Fibroblast of skin of left biceps (primary cell): ENCODE results near the gene TBC1D25.
"Not testable (repeated sequence)": the region's sequence is repeated elsewhere in the genome, so short reads cannot be mapped to it uniquely, and the experiment has no call there.

Source experiments
- DNase-seq, 2 experiments: peaks; one replicate each; pipeline ENCODE4 v3.0.0-alpha.2; 2013; ENCODE audit warnings: low read depth in 2 of 2

The TBC1D25 gene

DNA sequence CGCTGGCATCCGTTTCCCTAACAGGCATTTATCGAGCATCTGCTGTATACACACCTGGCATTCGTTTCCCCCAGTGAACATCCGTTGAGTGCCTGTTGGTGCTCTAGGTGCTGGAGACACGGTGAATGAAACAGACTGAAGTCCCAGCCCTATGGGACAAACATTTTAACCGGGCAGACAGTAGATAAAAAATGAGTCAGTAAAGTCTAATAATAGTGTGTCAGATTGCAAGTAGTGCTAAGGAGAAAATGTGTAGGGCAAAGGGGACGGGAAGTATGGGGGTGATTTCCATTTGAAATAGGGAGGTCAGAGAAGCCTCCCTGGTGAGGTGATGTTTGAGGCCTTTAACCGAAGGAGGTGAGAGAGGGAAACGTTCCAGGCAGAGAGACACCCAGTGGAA lies 23.2 kb upstream of the TBC1D25 start:
- DNase-seq, result no peak

DNA sequence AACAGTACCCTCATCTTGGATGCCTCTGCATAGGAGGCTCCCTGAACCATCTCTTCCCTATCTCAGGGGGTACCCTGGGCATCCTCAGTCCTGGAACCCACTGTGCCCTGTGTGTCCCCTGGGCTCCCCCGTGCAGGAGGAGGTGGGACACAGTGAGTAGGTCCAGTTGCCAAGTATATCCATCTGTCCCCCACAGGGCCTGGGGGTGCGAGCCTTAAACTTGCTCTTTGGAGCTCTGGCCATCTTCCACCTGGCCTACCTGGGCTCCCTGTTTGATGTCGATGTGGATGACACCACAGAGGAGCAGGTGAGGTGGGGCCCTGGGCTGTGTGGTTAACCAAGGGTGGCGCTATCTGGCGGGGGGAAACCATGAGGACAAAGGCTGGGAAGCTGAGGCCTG lies 22.5 kb upstream of the TBC1D25 start:
- DNase-seq, result no peak

GRCh38 chrX:48519481-48519880 lies 20.0 kb upstream of the TBC1D25 start:
- not testable (repeated sequence) for DNase-seq

- no peak for DNase-seq
Measured at GRCh38 chrX:48520455-48520854, 19.1 kb upstream of the TBC1D25 start.

DNA sequence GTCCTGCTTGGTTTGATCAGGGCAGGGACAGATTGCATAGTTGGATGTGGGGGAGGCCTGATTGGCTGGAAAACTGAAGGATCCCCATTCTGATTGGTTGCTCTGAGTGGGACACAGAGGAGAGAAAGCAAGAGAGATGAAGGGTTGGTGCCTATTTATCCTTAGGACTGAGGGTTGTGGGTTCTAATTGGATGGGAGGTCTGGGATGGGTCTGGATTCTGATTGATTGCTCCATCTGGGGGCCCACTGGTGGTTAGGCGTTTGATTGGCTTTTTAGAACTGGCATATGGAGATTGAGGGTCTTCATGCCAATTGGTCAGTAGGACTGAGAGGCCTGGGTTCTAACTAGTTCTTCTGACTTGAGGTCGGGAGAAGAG lies 18.6 kb upstream of the TBC1D25 start:
- no peak for DNase-seq

DNA sequence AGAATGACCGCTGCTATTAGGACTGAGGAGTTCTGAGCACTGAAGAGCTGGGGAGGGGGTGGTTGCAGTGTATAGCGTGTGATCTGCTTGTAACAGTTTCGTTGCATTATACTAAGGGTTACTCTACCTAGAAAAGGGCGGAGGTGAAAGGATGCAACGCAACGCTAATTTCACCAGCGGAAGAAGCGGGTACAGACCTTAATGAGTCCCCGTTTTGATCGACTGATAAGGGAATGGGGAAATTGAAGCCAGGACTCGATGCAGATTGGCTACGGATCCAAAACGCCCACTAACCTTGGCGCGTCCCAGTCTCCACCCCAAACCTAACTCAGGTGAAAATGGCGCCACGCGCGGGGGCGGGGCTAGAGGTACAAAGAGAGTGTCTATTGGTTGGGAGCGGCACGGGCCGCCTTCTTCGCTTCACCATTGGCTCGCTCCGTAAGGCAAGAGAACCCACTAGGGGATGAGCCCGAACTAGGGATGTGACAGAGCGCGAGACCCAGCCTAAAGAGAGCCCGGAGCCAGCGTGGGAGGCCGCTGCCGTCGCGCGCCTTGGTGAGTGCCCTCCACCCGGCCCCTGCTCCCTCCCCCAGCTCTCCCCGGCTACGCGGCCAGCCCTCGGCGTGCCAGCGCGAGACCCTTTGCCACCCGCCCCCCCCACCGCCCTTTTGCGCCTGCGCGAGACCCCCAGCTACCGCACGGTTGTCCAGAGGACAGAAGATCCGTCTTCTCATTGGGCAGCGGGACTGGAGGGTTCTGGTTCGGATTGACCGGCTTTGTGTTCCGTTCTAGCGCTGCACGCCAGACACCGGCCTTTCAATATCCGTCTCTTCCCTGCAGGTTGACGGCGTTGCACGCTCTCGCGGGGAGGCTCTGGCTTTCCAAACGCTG lies 17.9 kb upstream of the TBC1D25 start, which contains the start of gene EBP:
Gene EBP, plus strand, starts transcription at position 456 of the 891 bp plus-strand sequence. CDS start 1,964 bp downstream, outside the sequence.
- peak; percentile 51 to 53 for DNase-seq

- no peak for DNase-seq
Measured at GRCh38 chrX:48522291-48522690, 17.2 kb upstream of the TBC1D25 start.

GRCh38 chrX:48523682-48524081 lies 15.8 kb upstream of the TBC1D25 start:
- no peak for DNase-seq

- DNase-seq, result not testable (repeated sequence)
Measured at GRCh38 chrX:48525853-48526252, 13.7 kb upstream of the TBC1D25 start.

- no peak for DNase-seq
Measured at GRCh38 chrX:48530736-48531135, 8.8 kb upstream of the TBC1D25 start.

DNA sequence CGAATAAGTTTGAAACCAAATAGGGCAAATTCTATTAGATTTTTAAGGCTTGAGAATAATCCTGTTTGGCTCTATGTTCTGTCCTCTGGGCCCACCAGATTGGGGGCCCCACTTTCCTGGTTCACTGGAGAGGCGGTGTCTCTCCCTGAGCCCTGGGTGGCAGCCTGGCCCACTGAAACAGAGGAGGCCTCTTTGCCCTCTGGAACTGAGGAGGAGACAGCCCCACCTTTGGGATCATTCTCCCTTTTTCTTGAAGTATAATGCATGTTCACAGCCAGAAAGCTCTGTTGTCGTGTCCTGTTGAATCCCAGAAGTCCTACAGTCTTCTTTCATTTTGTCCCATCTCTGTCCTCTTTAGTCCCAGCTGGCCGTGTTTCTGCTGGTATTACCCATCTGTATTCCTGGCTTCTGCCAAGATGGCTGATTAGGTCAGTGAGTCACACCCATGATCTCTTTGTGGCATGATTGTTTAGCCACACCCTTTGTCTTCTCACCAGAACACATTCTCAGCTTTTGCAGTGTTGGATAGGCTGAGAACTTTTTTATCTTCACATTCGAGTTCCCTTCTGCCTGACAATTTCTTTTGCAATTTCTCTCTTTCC lies 8.1 kb upstream of the TBC1D25 start:
- DNase-seq, result no peak

GRCh38 chrX:48532161-48532560 lies 7.4 kb upstream of the TBC1D25 start:
- no peak for DNase-seq

DNA sequence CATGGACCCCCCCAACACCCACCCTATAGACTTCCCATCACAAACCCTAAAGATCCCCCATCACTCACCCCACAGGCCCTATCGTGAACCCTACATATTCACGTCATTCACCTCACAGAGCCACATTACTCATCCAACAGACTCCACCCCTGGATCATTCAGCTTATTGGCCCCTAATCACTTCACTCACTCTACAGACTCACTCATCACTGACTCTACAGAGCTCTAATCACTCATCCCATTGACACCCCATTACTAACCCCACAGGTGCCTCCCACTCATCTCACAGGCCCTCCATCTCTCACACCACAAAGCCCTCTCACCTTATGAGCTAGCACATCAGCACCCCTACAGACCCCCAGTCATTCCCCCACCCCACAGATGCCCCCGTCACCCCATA lies 6.3 kb upstream of the TBC1D25 start:
- no peak for DNase-seq

- DNase-seq, result no peak
Measured at GRCh38 chrX:48538641-48539344, 721 bp upstream of the TBC1D25 start.

DNA sequence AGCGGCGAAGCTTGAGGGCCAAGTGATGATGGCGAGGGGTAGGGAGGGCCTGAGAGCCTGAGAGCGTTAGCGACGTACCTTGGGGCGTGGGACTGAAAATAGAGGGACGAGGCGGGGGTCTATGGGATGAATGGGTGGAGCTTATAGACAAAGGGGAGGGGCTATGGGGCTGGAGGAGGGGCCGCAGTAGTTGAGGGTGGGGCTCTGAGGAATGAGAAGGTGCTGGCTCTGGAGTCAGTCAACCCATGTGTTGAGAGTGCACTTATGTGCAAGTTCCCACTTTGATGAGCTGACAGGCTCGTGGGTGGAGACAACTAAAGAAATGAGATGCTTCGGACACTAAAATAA lies 488 bp downstream of the TBC1D25 start:
- DNase-seq, result no peak

GRCh38 chrX:48540480-48540879 lies 966 bp downstream of the TBC1D25 start:
- no peak for DNase-seq

GRCh38 chrX:48541140-48541814 lies 1.8 kb downstream of the TBC1D25 start:
- no peak for DNase-seq

DNA sequence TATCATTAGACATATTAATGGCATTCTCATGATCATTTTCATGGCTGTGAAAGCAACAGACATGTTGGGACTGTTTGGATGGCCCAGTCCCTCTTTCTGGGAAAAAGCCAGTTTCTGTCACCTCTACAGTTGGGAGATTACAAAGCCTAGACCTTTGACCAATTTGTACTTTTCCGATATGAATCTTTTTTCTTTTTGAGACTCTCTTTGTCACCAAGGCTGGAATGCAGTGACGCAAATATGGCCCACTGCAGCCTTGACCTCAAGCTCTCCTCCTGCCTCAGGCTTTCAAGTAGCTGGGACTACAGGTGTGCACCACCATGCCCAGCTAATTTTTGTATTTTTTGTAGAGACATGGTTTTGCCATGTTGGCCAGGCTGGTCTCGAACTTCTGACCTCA lies 9.4 kb downstream of the TBC1D25 start:
- DNase-seq, result no peak

- not testable (repeated sequence) for DNase-seq
Measured at GRCh38 chrX:48555731-48556325, 16.3 kb downstream of the TBC1D25 start.

GRCh38 chrX:48558271-48558670 lies 18.8 kb downstream of the TBC1D25 start:
- no peak for DNase-seq

GRCh38 chrX:48559636-48560035 lies 20.1 kb downstream of the TBC1D25 start:
- DNase-seq, result no peak

GRCh38 chrX:48560056-48560455 lies 20.5 kb downstream of the TBC1D25 start:
- no peak for DNase-seq
